ENCODE measurements around the gene PRKAG1.

DNA sequence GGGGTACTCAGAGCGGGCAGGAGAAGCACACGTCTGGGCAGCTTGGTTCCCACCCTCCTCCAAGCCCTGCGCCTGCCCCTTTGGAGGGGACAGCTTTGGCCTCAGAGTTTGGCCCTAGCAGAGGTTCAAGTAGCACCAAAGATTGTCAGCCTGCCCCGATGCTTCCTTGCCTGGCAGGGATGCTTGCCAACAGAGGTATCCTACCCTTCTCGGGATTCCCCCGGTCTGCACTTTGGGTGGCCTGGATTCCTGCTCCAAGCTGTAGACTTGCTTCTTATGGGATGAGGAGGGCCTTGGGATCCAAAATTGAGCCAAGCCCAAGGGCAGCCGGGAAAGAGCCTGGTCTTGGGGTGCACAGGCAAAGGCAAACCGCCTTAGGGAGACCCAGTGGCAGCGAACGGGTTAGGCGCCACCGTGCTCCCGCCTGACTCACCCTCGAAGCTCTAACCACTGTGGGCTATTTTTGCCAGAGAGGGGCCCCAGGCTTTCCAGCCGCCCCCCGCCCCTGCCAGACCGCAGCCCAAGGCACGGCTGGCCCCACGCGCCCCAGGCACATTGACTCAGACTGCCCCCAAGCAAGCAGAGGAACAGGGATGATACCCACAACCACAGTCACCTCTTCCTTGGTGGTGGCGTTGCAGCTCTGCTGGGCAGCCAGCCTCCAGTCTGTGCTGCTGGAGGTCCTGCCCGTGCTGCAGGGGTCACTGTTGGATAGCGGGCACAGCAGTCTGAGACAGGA, 46.2 kb downstream of the PRKAG1 start:
- TF ChIP-seq EZH2 (IDR thresholded peaks at IDR 0.05; ENCODE audit: borderline replicate concordance, low read length): no peak
- TF ChIP-seq, protein P1, sequence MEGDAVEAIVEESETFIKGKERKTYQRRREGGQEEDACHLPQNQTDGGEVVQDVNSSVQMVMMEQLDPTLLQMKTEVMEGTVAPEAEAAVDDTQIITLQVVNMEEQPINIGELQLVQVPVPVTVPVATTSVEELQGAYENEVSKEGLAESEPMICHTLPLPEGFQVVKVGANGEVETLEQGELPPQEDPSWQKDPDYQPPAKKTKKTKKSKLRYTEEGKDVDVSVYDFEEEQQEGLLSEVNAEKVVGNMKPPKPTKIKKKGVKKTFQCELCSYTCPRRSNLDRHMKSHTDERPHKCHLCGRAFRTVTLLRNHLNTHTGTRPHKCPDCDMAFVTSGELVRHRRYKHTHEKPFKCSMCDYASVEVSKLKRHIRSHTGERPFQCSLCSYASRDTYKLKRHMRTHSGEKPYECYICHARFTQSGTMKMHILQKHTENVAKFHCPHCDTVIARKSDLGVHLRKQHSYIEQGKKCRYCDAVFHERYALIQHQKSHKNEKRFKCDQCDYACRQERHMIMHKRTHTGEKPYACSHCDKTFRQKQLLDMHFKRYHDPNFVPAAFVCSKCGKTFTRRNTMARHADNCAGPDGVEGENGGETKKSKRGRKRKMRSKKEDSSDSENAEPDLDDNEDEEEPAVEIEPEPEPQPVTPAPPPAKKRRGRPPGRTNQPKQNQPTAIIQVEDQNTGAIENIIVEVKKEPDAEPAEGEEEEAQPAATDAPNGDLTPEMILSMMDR (IDR thresholded peaks at IDR 0.05; ENCODE audit: low read length): no peak
